Measurements from ENCODE around the gene PDK2. TPM values are rescaled to one million over a fixed set of nuclear protein-coding genes. Genes with fewer than 3 reads are reported as not detected.

PDK2 gene
- total and polyA plus RNA-seq, 9 of the 15 experiments (the other 6 are each of a cell fraction or from before 2014, with no cell fraction given), result 0.03 to 2.5 (median 1.4) TPM

- TF ChIP-seq CREB3L1 (IDR thresholded peaks at IDR 0.05; ENCODE audit: borderline replicate concordance, low read depth) (no peak), VEZF1 (CRISPR knock-in tag; IDR thresholded peaks at IDR 0.05) (peak; percentile 90), ZNF785 (CRISPR knock-in tag; IDR thresholded peaks at IDR 0.05) (no peak), NFATC3 (IDR thresholded peaks at IDR 0.05) (no peak), ZNF124 (CRISPR knock-in tag; IDR thresholded peaks at IDR 0.05) (no peak), E2F3 (CRISPR knock-in tag; IDR thresholded peaks at IDR 0.05) (no peak), ZNF318 (IDR thresholded peaks at IDR 0.05; ENCODE audit: borderline replicate concordance in 1 of 2, low read depth in 1 of 2) (0 out of 4 replicates have a peak, but pooled peaks of 1 of the 2 experiments have one; percentile 48), HMG20A (CRISPR knock-in tag; conservative IDR thresholded peaks at IDR 0.05) (no peak), KLF16 (IDR thresholded peaks at IDR 0.05) (no peak), HMGXB4 (CRISPR knock-in tag; IDR thresholded peaks at IDR 0.05) (no peak), TBP (optimal IDR thresholded peaks at IDR 0.05; ENCODE audit: low read depth, low read length) (no peak)
Measured at GRCh38 chr17:50151041-50151936, 56.1 kb downstream of the PDK2 start (continued).

Measured in K562 (cell line).